Vagina (tissue), 2 donors: Measurements from ENCODE around the gene PTPRD.

ENCODE experiments used
- POLR2AphosphoS5 ChIP-seq, 2 donors: sonication (generic); formaldehyde crosslinking; IDR thresholded peaks; one replicate each; pipeline ENCODE4 v1.9.0; 2017; ENCODE audit warnings: antibody characterized with exemption in 2 of 2, mild to moderate bottlenecking in 2 of 2, low read depth in 1 of 2; ENCODE audit not compliant: insufficient read depth in 1 of 2
- TF ChIP-seq, protein P1 (sequence below), 3 experiments: fragments of 450-650 bp in 2 of 3; fragments of 200-600 bp in 1 of 3; sonication (generic) in 1 of 3; IDR thresholded peaks; one replicate each; pipeline ENCODE4 v1.5.1; 2017 to 2019; ENCODE audit warnings: antibody characterized with exemption in 3 of 3, mild to moderate bottlenecking in 2 of 3, moderate library complexity in 2 of 3

DNA sequence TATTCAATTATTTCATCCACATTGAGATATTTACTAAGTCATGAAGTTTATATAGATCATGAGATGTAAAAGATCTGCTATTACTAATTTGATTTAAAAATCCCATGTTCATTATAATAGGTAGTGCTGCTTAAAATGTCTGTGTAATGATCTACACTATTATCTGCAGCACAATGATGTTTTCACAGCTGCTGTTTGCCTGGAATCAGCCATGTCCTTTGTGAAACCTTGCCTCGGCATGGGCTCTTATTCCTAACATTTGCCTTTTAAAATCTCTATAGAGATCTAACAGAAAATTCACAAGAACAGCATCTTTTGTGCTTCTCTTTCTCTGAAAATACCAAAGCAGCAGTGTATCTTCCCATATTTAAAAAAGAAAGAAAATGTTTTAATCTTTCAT, 444.6 kb downstream of the PTPRD start:
- TF ChIP-seq, protein P1, sequence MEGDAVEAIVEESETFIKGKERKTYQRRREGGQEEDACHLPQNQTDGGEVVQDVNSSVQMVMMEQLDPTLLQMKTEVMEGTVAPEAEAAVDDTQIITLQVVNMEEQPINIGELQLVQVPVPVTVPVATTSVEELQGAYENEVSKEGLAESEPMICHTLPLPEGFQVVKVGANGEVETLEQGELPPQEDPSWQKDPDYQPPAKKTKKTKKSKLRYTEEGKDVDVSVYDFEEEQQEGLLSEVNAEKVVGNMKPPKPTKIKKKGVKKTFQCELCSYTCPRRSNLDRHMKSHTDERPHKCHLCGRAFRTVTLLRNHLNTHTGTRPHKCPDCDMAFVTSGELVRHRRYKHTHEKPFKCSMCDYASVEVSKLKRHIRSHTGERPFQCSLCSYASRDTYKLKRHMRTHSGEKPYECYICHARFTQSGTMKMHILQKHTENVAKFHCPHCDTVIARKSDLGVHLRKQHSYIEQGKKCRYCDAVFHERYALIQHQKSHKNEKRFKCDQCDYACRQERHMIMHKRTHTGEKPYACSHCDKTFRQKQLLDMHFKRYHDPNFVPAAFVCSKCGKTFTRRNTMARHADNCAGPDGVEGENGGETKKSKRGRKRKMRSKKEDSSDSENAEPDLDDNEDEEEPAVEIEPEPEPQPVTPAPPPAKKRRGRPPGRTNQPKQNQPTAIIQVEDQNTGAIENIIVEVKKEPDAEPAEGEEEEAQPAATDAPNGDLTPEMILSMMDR (IDR thresholded peaks at IDR 0.05): no peak
- no peak for TF ChIP-seq POLR2AphosphoS5 (IDR thresholded peaks at IDR 0.05; ENCODE audit: insufficient read depth in 1 of 2, low read depth in 1 of 2)
